Smooth muscle cell (in vitro differentiated cells): ENCODE measurements around the gene MYADML2. TPM values are rescaled to one million over a fixed set of nuclear protein-coding genes. Genes with fewer than 3 reads are reported as not detected.

Source experiments
- DNase-seq: peaks from one replicate; lab custom pipeline; 2025; ENCODE audit not compliant: unreplicated experiment; lab: John Stamatoyannopoulos, UW
- H2AFZ ChIP-seq: fragments of 200-600 bp; sonication (generic); 2 replicates; pipeline ENCODE4 v1.6.0; 2016; ENCODE audit warnings: antibody characterized with exemption, low read depth, mild to moderate bottlenecking
- H3F3A ChIP-seq: fragments of 200-600 bp; sonication (generic); 2 replicates; pipeline ENCODE4 v1.6.0; 2017; ENCODE audit warnings: antibody characterized with exemption, low read depth
- H3K27ac ChIP-seq: fragments of 200-600 bp; sonication (generic); 2 replicates; pipeline ENCODE4 v1.5.1; 2016; ENCODE audit warnings: low read depth, mild to moderate bottlenecking
- H3K27me3 ChIP-seq: fragments of 200-600 bp; sonication (generic); 2 replicates; pipeline ENCODE4 v1.6.1; 2016; ENCODE audit warnings: low read depth, mild to moderate bottlenecking
- H3K36me3 ChIP-seq: fragments of 200-600 bp; sonication (generic); 2 replicates; pipeline ENCODE4 v1.5.1; 2016; ENCODE audit warnings: low read depth
- H3K4me1 ChIP-seq: fragments of 200-600 bp; sonication (generic); 2 replicates; pipeline ENCODE4 v1.5.1; 2016; ENCODE audit warnings: low read depth
- H3K4me2 ChIP-seq: fragments of 200-600 bp; sonication (generic); 2 replicates; pipeline ENCODE4 v1.6.0; 2016; ENCODE audit warnings: mild to moderate bottlenecking
- H3K4me3 ChIP-seq: fragments of 200-600 bp; sonication (generic); 2 replicates; pipeline ENCODE4 v1.5.1; 2016; ENCODE audit warnings: mild to moderate bottlenecking
- H3K79me2 ChIP-seq: fragments of 200-600 bp; sonication (generic); 2 replicates; pipeline ENCODE4 v1.6.0; 2016; ENCODE audit warnings: low read depth, mild to moderate bottlenecking
- H3K9ac ChIP-seq: fragments of 200-600 bp; sonication (generic); 2 replicates; pipeline ENCODE4 v1.6.0; 2016; ENCODE audit warnings: low read depth
- H3K9me3 ChIP-seq: fragments of 200-600 bp; sonication (generic); replicated peaks from 2 replicates; pipeline ENCODE4 v1.5.1; 2016; ENCODE audit warnings: low read depth
- H4K20me1 ChIP-seq: fragments of 200-600 bp; sonication (generic); 2 replicates; pipeline ENCODE4 v1.6.0; 2016; ENCODE audit warnings: low read depth
- WGBS: methylation state at CpG from one replicate; pipeline ENCODE4 v1.1.7; 2016; ENCODE audit warnings: low lambda C conversion rate; 5-methylcytosine and 5-hydroxymethylcytosine counted together
- polyA plus RNA-seq: library from polyadenylated mRNA; unstranded; fragments of >200 nt; fragmentation: Nextera tagmentation; extraction: Ambion mirVana; gene quantifications from 2 replicates; pipeline ENCODE4 v1.2.1, GENCODE V29; 2016
- total RNA-seq: library from RNA; depleted of rRNA; stranded (reverse); fragments of >200 nt; gene quantifications from 2 replicates; pipeline ENCODE4 v1.2.3, GENCODE V29; 2014
- TF ChIP-seq, protein P1 (sequence below): fragments of 200-600 bp; sonication (generic); IDR thresholded peaks from 2 replicates; pipeline ENCODE4 v1.5.1; 2017; ENCODE audit warnings: borderline replicate concordance, mild to moderate bottlenecking, antibody characterized with exemption; ENCODE audit not compliant: insufficient read depth, poor library complexity, severe bottlenecking

The MYADML2 gene
- total and polyA plus RNA-seq, 2 experiments from 2014 or later = not detected

DNA sequence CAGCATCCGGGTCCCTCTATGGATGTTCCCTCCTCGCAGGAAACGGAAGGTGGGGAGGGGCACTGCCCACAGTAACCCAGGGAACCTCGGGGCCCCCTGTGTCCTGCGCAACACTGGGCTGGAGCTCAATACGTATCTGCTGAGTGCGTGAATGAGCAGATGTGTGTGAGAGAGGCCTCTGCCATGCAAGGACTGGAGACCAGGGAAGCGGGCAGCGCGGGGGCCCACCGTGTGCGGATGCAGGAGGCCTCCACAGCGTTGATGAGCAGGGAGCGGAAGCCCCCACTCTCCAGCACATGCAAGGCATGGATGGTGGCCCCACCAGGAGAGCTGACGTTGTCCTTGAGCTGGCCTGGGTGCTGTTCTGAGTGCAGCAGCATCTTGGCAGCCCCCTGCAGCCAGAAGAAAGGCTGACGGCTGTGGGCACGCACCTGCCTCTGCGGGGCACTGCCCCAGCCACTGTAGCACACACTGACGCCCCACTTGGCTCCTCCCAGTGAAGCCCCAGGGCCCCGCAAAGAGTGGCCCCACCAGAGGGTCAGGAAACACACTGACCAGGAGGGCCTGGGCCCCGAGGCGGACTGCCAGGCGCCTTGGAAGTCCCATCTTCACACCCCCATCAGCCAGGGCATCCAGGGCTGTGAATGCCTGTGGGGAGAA lies 12.8 kb downstream of the MYADML2 start:
- no peaks in the 10 kb centered on the region for H3K27me3 ChIP-seq
- WGBS = 97% methylated on average over 23 of the region's 23 CpGs
- DNase-seq = no peak

DNA sequence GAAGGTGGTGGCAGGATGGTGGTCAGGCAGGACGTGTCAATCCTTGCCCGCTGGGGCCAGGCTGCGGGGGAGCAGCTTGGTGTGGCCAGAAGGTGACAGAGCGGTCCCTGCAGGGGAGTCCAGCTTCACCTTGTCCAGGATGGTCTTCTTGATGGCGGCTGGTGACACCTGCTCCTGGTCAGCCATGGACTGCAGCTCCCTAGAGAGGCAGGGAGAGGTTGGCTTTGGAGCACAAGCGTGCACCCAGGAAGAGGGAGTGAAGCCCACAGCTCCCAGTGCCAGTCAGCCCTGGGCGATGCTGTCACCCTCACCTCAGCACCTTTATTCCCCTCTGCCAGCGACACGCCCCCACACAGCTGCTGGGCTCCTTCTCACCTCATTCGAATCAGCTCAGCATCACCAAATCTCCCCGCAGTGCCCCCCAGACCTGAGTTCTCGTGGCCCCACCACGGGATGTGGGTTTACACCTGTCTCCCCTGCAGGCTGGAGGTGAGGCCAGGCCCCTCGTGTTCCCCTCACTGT lies 13.8 kb downstream of the MYADML2 start:
- WGBS = 91% methylated on average over 14 of the region's 14 CpGs
- no peak overlapping the region for H3K9ac ChIP-seq

More for the DNA sequence above, 12.8 kb downstream of the MYADML2 start:
- H3K4me3 ChIP-seq = no peak overlapping the region
- H3K4me1 ChIP-seq = peaks cover 5% of the 10 kb centered on the region
- peaks cover 35% of the 10 kb centered on the region for H4K20me1 ChIP-seq
- H2AFZ ChIP-seq = no peak overlapping the region
- no peaks in the 10 kb centered on the region for H3K36me3 ChIP-seq
- H3K27ac ChIP-seq = no peak overlapping the region
- no peaks in the 10 kb centered on the region for H3K9me3 ChIP-seq
- H3K79me2 ChIP-seq = peaks cover 20% of the 10 kb centered on the region
- H3F3A ChIP-seq = peaks cover 8% of the 10 kb centered on the region
- H3K9ac ChIP-seq = no peak overlapping the region
- TF ChIP-seq, protein P1, sequence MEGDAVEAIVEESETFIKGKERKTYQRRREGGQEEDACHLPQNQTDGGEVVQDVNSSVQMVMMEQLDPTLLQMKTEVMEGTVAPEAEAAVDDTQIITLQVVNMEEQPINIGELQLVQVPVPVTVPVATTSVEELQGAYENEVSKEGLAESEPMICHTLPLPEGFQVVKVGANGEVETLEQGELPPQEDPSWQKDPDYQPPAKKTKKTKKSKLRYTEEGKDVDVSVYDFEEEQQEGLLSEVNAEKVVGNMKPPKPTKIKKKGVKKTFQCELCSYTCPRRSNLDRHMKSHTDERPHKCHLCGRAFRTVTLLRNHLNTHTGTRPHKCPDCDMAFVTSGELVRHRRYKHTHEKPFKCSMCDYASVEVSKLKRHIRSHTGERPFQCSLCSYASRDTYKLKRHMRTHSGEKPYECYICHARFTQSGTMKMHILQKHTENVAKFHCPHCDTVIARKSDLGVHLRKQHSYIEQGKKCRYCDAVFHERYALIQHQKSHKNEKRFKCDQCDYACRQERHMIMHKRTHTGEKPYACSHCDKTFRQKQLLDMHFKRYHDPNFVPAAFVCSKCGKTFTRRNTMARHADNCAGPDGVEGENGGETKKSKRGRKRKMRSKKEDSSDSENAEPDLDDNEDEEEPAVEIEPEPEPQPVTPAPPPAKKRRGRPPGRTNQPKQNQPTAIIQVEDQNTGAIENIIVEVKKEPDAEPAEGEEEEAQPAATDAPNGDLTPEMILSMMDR = no peak
- no peak overlapping the region for H3K4me2 ChIP-seq

DNA sequence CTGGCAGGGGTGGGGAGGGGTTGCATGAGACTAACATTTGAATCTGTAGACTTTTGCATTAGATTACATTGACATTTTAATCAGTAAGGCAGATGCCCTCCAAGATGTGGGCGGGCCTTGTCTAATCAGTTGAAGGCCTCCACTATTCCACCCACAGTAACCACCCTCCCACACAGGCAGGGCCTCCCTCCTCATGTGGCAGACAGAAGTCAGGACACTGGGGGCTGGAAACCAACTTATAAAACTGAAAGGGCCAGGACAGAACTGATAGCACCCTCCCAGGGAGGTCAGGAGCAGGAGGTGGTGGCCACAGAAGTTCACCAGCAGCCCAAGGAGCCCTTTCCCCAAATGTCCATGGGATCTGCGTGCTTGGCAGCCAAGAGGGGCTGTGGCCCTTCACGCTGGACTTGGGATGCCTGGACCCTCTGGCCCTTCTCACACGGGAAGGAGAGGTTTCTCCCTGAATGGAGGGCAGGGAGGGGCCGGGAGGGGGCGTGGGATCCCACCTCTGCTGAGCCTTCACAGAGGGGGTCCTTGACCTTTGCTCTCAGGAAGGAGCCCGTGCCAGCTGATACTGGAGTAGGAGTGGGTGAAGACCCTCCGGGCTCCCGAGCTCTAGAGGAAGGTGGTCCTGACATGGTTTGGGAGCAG lies 14.6 kb downstream of the MYADML2 start:
- peaks cover 20% of the 10 kb centered on the region for H3K79me2 ChIP-seq
- H3K27ac ChIP-seq = no peak overlapping the region
- no peaks in the 10 kb centered on the region for H3K9me3 ChIP-seq
- DNase-seq = no peak
- H3K27me3 ChIP-seq = no peaks in the 10 kb centered on the region
- H3K9ac ChIP-seq = no peak overlapping the region
- peaks cover 8% of the 10 kb centered on the region for H3F3A ChIP-seq
- peaks cover 35% of the 10 kb centered on the region for H4K20me1 ChIP-seq
- no peak overlapping the region for H3K4me3 ChIP-seq
- no peak overlapping the region for H3K4me2 ChIP-seq
- no peak overlapping the region for H2AFZ ChIP-seq
- H3K4me1 ChIP-seq = peaks cover 9% of the 10 kb centered on the region
- H3K36me3 ChIP-seq = no peaks in the 10 kb centered on the region
- TF ChIP-seq, protein P1 = no peak
- 98% methylated on average over 8 of the region's 9 CpGs for WGBS

More for the DNA sequence above, 13.8 kb downstream of the MYADML2 start:
- H3K4me1 ChIP-seq = peaks cover 7% of the 10 kb centered on the region
- peaks cover 35% of the 10 kb centered on the region for H4K20me1 ChIP-seq
- H3K4me2 ChIP-seq = no peak overlapping the region
- no peak for DNase-seq
- H3K27me3 ChIP-seq = no peaks in the 10 kb centered on the region
- TF ChIP-seq, protein P1 = no peak
- H3K9me3 ChIP-seq = no peaks in the 10 kb centered on the region
- no peak overlapping the region for H2AFZ ChIP-seq
- no peak overlapping the region for H3K4me3 ChIP-seq
- peaks cover 20% of the 10 kb centered on the region for H3K79me2 ChIP-seq
- H3K36me3 ChIP-seq = no peaks in the 10 kb centered on the region
- H3F3A ChIP-seq = peaks cover 8% of the 10 kb centered on the region
- H3K27ac ChIP-seq = no peak overlapping the region
